SH-SY5Y (cell line): ENCODE results near the gene LRRC17.

Experiments
- GATA2 ChIP-seq: IDR thresholded peaks from 2 replicates; pipeline ENCODE4 v1.6.1; 2011; ENCODE audit warnings: mild to moderate bottlenecking, low read depth, low read length
- GATA3 ChIP-seq: IDR thresholded peaks from 2 replicates; pipeline ENCODE4 v1.6.1; 2011; ENCODE audit warnings: low read depth, mild to moderate bottlenecking, low read length, moderate library complexity

DNA sequence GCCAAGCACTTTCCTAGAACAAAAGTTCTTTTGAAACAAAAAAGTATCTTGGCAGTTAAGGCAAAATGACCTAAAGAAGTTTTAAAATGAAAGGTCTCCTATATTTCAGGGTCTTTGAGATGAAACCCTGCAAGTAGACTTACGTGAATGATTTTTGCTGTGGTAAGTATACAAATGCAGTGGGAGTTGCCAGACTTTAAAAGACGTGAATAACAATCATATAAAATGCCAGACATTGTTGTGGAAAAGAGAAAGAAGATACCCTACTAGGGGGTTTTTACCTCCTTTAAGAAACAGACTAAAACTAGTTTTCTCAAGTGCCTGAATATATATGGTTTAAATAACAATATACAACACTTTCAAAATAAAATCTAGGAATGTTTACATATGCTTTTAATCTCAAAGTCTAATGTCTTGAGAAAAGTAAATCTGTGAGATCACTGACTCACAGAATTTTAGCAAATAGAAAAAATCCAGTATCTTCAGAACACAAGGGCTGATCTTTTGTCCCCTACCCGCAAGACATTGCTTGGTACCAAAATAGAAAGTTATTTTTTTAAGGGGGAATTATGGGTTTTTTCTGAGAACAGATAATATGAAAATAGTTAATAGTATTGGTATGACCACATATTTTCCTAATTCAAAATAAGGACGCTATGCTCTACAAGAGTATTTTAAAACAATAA, 29.5 kb downstream of the LRRC17 start:
- TF ChIP-seq GATA2 (no peak), GATA3 (no peak)
